Vagina (tissue), 2 donors: ENCODE data around the gene MEMO1. TPM values are rescaled to one million over a fixed set of nuclear protein-coding genes. Genes with fewer than 3 reads are reported as not detected.

ENCODE experiments used
- DNase-seq, 2 donors: peaks; one replicate each; pipeline ENCODE4 v3.0.0-alpha.2; 2017; ENCODE audit errors: extremely low spot score in 2 of 2
- H3K27ac ChIP-seq: fragments of 200-600 bp; sonication (generic); one replicate; pipeline ENCODE4 v1.5.1; 2019
- H3K27me3 ChIP-seq: fragments of 200-600 bp; sonication (generic); one replicate; pipeline ENCODE4 v1.5.1; 2019
- H3K36me3 ChIP-seq, 2 donors: fragments of 200-600 bp; sonication (generic); one replicate each; pipeline ENCODE4 v1.5.1; 2017 to 2019
- H3K4me1 ChIP-seq: fragments of 200-600 bp; sonication (generic); one replicate; pipeline ENCODE4 v1.5.1; 2019
- H3K4me3 ChIP-seq, 2 donors: fragments of 200-600 bp; sonication (generic); 1 replicate in 1 of 2; 2 replicates in 1 of 2; pipeline ENCODE4 v1.5.1; 2016 to 2019
- H3K9me3 ChIP-seq: fragments of 200-600 bp; sonication (generic); one replicate; pipeline ENCODE4 v1.5.1; 2019
- CTCF ChIP-seq, 3 experiments: fragments of 450-650 bp in 2 of 3; fragments of 200-600 bp in 1 of 3; sonication (generic) in 1 of 3; IDR thresholded peaks; one replicate each; pipeline ENCODE4 v1.5.1; 2017 to 2019; ENCODE audit warnings: antibody characterized with exemption in 3 of 3, mild to moderate bottlenecking in 2 of 3, moderate library complexity in 2 of 3
- POLR2A ChIP-seq, 2 donors: fragments of 450-650 bp; IDR thresholded peaks; one replicate each; pipeline ENCODE4 v1.6.1; 2017; ENCODE audit warnings: antibody characterized with exemption in 2 of 2, mild to moderate bottlenecking in 2 of 2, moderate library complexity in 2 of 2
- POLR2AphosphoS5 ChIP-seq, 2 donors: sonication (generic); formaldehyde crosslinking; IDR thresholded peaks; one replicate each; pipeline ENCODE4 v1.9.0; 2017; ENCODE audit warnings: antibody characterized with exemption in 2 of 2, mild to moderate bottlenecking in 2 of 2, low read depth in 1 of 2; ENCODE audit not compliant: insufficient read depth in 1 of 2
- intact Hi-C: fragments of 100-400 bp; cut with DNase I; formaldehyde crosslinking; loops from one replicate; pipeline ENCODE4 v1.15.1; 2023
- total RNA-seq: library from RNA; depleted of rRNA; stranded (reverse); fragments of >200 nt; gene quantifications from one replicate; pipeline ENCODE4 v1.2.3, GENCODE V29; 2016

MEMO1 gene
- total RNA-seq, 1 donor from 2014 or later = 36.3 TPM

- intact Hi-C loops = no loop called here
- H3K27me3 ChIP-seq = no peaks in the 10 kb centered on the region
- H3K27ac ChIP-seq = peak overlapping the region; percentile 90
- no peaks in the 10 kb centered on the region for H3K36me3 ChIP-seq
- TF ChIP-seq POLR2AphosphoS5 (IDR thresholded peaks at IDR 0.05; ENCODE audit: insufficient read depth in 1 of 2, low read depth in 1 of 2) (no peak), POLR2A (IDR thresholded peaks at IDR 0.05) (no peak), CTCF (IDR thresholded peaks at IDR 0.05) (no peak)
- DNase-seq = no peak
- H3K9me3 ChIP-seq = no peaks in the 10 kb centered on the region
- peak overlapping the region; percentile 77 to 98 for H3K4me3 ChIP-seq
- H3K4me1 ChIP-seq = peaks cover 48% of the 10 kb centered on the region
Measured at GRCh38 chr2:32009516-32010256, 1.1 kb downstream of the MEMO1 start.

- no peak for TF ChIP-seq POLR2A (IDR thresholded peaks at IDR 0.05)
- TF ChIP-seq CTCF (IDR thresholded peaks at IDR 0.05) = no peak
- TF ChIP-seq POLR2AphosphoS5 (IDR thresholded peaks at IDR 0.05; ENCODE audit: insufficient read depth in 1 of 2, low read depth in 1 of 2) = no peak
- H3K27me3 ChIP-seq = no peaks in the 10 kb centered on the region
- H3K9me3 ChIP-seq = no peaks in the 10 kb centered on the region
- H3K36me3 ChIP-seq = no peaks in the 10 kb centered on the region
- peak overlapping the region; percentile 70 for H3K27ac ChIP-seq
- intact Hi-C loops = no loop called here
- H3K4me3 ChIP-seq = peak overlapping the region; percentile 77 to 98
- no peak for DNase-seq
- H3K4me1 ChIP-seq = peaks cover 48% of the 10 kb centered on the region
Measured at GRCh38 chr2:32008805-32009515, 1.8 kb downstream of the MEMO1 start.

DNA sequence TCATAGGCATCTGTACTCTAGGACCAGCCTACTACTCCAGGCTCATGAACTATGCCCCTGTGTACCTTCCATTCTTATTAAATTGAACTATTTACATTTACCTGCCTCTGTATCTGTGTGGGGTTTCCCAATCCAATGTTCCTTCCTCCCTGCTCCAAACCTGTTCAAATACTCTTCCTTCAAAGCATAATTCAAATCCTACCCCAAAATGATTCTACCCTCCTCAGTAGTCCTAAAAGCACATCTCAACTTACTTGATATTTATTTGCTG is 3.8 kb downstream of the MEMO1 start:
- Histone ChIP-seq H3K9me3 (no peaks in the 10 kb centered on the region), H3K4me3 (no peak overlapping the region), H3K36me3 (no peaks in the 10 kb centered on the region), H3K27me3 (no peaks in the 10 kb centered on the region), H3K4me1 (peaks cover 48% of the 10 kb centered on the region), H3K27ac (no peak overlapping the region)
- intact Hi-C loops = no loop called here
- no peak for TF ChIP-seq CTCF (IDR thresholded peaks at IDR 0.05)
- no peak for TF ChIP-seq POLR2A (IDR thresholded peaks at IDR 0.05)
- TF ChIP-seq POLR2AphosphoS5 (IDR thresholded peaks at IDR 0.05; ENCODE audit: insufficient read depth in 1 of 2, low read depth in 1 of 2) = no peak
- no peak for DNase-seq

- intact Hi-C loops = no loop called here
- no peaks in the 10 kb centered on the region for H3K36me3 ChIP-seq
- no peaks in the 10 kb centered on the region for H3K9me3 ChIP-seq
- H3K27me3 ChIP-seq = no peaks in the 10 kb centered on the region
- no peak overlapping the region for H3K4me3 ChIP-seq
- peaks cover 40% of the 10 kb centered on the region for H3K4me1 ChIP-seq
- no peak overlapping the region for H3K27ac ChIP-seq
- no peak for TF ChIP-seq POLR2A (IDR thresholded peaks at IDR 0.05)
- no peak for TF ChIP-seq POLR2AphosphoS5 (IDR thresholded peaks at IDR 0.05; ENCODE audit: insufficient read depth in 1 of 2, low read depth in 1 of 2)
- TF ChIP-seq CTCF (IDR thresholded peaks at IDR 0.05) = no peak
- no peak for DNase-seq
Measured at GRCh38 chr2:32005371-32005976, 5.3 kb downstream of the MEMO1 start.

DNA sequence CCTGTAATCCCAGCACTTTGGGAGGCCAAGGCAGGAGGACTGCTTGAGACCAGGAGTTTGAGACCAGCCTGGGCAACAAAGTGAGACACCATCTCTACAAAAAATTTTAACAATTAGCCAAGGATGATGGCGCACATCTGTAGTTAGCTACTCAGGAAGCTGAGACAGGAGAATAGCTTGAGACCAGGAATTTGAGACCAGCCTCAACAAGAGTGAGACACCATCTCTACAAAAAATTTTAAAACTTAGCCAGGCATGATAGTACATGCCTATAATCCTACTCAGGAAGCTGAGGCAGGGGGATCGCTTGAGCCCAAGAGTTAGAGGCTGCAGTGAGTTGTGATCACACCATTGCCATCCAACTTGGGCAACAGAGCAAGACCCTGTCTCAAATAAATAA is 7.0 kb downstream of the MEMO1 start:
- DNase-seq = no peak
- H3K27ac ChIP-seq = no peak overlapping the region
- H3K27me3 ChIP-seq = no peaks in the 10 kb centered on the region
- TF ChIP-seq POLR2A (IDR thresholded peaks at IDR 0.05) = no peak
- TF ChIP-seq POLR2AphosphoS5 (IDR thresholded peaks at IDR 0.05; ENCODE audit: insufficient read depth in 1 of 2, low read depth in 1 of 2) = no peak
- TF ChIP-seq CTCF (IDR thresholded peaks at IDR 0.05) = no peak
- no peak overlapping the region for H3K4me3 ChIP-seq
- no peaks in the 10 kb centered on the region for H3K9me3 ChIP-seq
- H3K36me3 ChIP-seq = no peaks in the 10 kb centered on the region
- intact Hi-C loops = no loop called here
- peaks cover 34% of the 10 kb centered on the region for H3K4me1 ChIP-seq
